Astrocyte of the cerebellum (primary cell): Measurements from ENCODE around the gene ATP6V1G2.
"Not testable (repeated sequence)": the region's sequence is repeated elsewhere in the genome, so short reads cannot be mapped to it uniquely, and the experiment has no call there.

Source experiments
- DNase-seq: peaks from one replicate; pipeline ENCODE4 v3.0.0-alpha.2; 2011; ENCODE audit warnings: low read depth
- H3K4me3 ChIP-seq: 2 replicates; pipeline ENCODE4 v1.5.1; 2011; ENCODE audit warnings: mild to moderate bottlenecking, low read depth, low read length, moderate library complexity
- CTCF ChIP-seq: IDR thresholded peaks from 2 replicates; pipeline ENCODE4 v1.5.1; 2012; ENCODE audit warnings: low read length, low read depth, moderate library complexity, mild to moderate bottlenecking; ENCODE audit errors: missing control alignments
- in situ Hi-C: cut with HindIII; loops from 2 replicates; pipeline ENCODE4 v1.10.0; 2017; ENCODE audit warnings: low sequenced_read_pairs

Gene ATP6V1G2

GRCh38 chr6:31558631-31559500 is 12.5 kb upstream of the ATP6V1G2 start:
- DNase-seq, result no peak
- no peak overlapping the region for H3K4me3 ChIP-seq
- no peak for TF ChIP-seq CTCF
- in situ Hi-C loops, result no loop called here

GRCh38 chr6:31558318-31558625 is 11.9 kb upstream of the ATP6V1G2 start:
- no peak for DNase-seq
- H3K4me3 ChIP-seq, result no peak overlapping the region
- in situ Hi-C loops, result no loop called here
- TF ChIP-seq CTCF, result no peak

GRCh38 chr6:31557443-31558317 is 11.3 kb upstream of the ATP6V1G2 start:
- in situ Hi-C loops, result no loop called here
- H3K4me3 ChIP-seq, result no peak overlapping the region
- no peak for TF ChIP-seq CTCF
- no peak for DNase-seq

GRCh38 chr6:31556307-31556706 is 9.9 kb upstream of the ATP6V1G2 start:
- DNase-seq, result no peak
- no peak overlapping the region for H3K4me3 ChIP-seq
- in situ Hi-C loops, result no loop called here
- no peak for TF ChIP-seq CTCF

- DNase-seq, H3K4me3 ChIP-seq, in situ Hi-C loops: not testable (repeated sequence)
These were observed 5.0 kb upstream of the ATP6V1G2 start for GRCh38 chr6:31551371-31551770.

GRCh38 chr6:31548544-31548873 is 2.1 kb upstream of the ATP6V1G2 start:
- in situ Hi-C loops, result no loop called here
- no peak for TF ChIP-seq CTCF

GRCh38 chr6:31547727-31548543 is 1.5 kb upstream of the ATP6V1G2 start:
- in situ Hi-C loops, result no loop called here
- TF ChIP-seq CTCF, result no peak
- DNase-seq, result no peak
- H3K4me3 ChIP-seq, result peak overlapping the region; percentile 54

More at GRCh38 chr6:31548544-31548873, 2.1 kb upstream of the ATP6V1G2 start:
- DNase-seq, result no peak
- peak overlapping the region; percentile 54 for H3K4me3 ChIP-seq
